Gastrocnemius medialis (tissue), 4 donors: ENCODE results near the gene TWIST2.

Experiments
- POLR2A ChIP-seq, 2 donors: fragments of 450-650 bp; IDR thresholded peaks; one replicate each; pipeline ENCODE4 v1.6.1; 2017; ENCODE audit warnings: antibody characterized with exemption in 2 of 2, mild to moderate bottlenecking in 2 of 2, moderate library complexity in 2 of 2
- TF ChIP-seq, protein P1 (sequence below), 5 experiments: fragments of 450-650 bp in 3 of 5; fragments of 200-600 bp in 2 of 5; sonication (generic) in 2 of 5; IDR thresholded peaks in 4 of 5; conservative IDR thresholded peaks in 1 of 5; 1 replicate in 4 of 5; 2 replicates in 1 of 5; pipeline ENCODE4 v1.5.1; 2016 to 2019; ENCODE audit warnings: antibody characterized with exemption in 5 of 5, mild to moderate bottlenecking in 3 of 5, moderate library complexity in 3 of 5

- TF ChIP-seq, protein P1, sequence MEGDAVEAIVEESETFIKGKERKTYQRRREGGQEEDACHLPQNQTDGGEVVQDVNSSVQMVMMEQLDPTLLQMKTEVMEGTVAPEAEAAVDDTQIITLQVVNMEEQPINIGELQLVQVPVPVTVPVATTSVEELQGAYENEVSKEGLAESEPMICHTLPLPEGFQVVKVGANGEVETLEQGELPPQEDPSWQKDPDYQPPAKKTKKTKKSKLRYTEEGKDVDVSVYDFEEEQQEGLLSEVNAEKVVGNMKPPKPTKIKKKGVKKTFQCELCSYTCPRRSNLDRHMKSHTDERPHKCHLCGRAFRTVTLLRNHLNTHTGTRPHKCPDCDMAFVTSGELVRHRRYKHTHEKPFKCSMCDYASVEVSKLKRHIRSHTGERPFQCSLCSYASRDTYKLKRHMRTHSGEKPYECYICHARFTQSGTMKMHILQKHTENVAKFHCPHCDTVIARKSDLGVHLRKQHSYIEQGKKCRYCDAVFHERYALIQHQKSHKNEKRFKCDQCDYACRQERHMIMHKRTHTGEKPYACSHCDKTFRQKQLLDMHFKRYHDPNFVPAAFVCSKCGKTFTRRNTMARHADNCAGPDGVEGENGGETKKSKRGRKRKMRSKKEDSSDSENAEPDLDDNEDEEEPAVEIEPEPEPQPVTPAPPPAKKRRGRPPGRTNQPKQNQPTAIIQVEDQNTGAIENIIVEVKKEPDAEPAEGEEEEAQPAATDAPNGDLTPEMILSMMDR (IDR thresholded peaks at IDR 0.05 in 4 of 5, conservative IDR thresholded peaks at IDR 0.05 in 1 of 5): no peak
- TF ChIP-seq POLR2A (IDR thresholded peaks at IDR 0.05): no peak
Measured at GRCh38 chr2:238913931-238914647, 66.2 kb downstream of the TWIST2 start.
